GM20000 (cell line): ENCODE data around the gene BHMT2.
A peak's percentile ranks its signal among the peaks of the same experiment; 100 is the strongest.

Source experiments
- DNase-seq: peaks from one replicate; pipeline ENCODE4 v3.0.0; 2012; ENCODE audit warnings: low spot score
- CTCF ChIP-seq: IDR thresholded peaks from 2 replicates; pipeline ENCODE4 v1.5.1; 2012; ENCODE audit warnings: mild to moderate bottlenecking, control low read depth; ENCODE audit errors: extremely low read depth, missing control alignments

BHMT2 gene

DNA sequence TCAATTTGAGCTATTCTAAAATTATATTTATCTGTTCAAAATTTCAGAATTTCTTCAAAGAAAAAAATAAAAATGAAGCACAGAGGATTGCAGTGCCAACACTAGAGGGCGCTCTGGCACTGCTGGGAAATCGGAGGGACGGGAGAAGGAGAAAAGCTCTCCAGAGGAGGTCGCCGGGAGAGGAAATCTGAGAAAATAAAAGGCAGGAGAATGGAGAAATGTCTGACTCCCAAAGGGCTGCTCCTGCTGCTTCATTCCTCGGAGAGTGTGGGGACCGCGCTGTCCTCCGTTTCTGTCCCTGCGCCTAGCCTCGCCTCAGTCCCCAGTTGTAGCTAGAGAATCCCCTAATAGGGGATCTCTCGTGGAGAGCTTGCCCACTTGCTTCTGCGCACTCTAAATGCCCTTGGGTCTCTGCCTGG is 44.5 kb upstream of the BHMT2 start:
- TF ChIP-seq CTCF: peak; percentile 83
- DNase-seq: peak; percentile 46

DNA sequence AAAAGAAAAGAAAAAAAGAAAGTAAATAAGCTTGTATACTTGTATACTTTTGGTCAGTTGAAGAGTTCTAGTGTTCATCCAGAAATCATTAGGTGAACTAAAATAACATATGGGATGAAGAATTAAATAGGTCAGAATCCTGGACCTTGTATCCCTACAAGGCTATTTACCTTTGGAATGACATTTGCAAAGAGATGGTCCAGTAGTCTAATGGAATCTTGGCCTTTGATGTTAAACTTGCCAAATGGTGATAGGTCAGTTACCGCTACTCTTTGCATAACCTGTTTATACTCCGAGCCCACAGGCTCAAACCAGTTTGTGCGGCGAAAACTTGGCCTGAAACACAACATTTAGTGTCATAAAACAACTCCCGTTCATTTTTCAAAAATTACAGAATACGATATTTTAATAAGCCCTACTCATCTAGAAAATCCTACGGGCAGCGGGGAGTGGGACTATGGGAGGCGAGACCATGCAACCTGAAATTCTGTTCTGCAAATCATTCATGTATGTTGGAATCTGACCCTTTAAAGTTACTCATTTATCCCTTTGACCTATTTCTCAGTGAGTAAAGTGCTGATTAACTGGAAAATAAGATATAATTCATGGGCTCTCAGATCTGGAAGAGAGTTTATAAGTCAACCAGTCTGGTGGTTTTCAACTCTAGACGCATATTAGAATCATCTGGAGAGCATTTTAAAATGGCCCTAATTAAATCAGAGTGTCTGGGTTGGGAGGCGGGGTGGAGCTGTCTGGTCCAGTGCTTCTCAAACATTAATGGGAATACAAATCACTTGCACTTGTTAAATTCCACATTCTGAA is 38.7 kb upstream of the BHMT2 start:
- no peak for DNase-seq
- no peak for TF ChIP-seq CTCF

DNA sequence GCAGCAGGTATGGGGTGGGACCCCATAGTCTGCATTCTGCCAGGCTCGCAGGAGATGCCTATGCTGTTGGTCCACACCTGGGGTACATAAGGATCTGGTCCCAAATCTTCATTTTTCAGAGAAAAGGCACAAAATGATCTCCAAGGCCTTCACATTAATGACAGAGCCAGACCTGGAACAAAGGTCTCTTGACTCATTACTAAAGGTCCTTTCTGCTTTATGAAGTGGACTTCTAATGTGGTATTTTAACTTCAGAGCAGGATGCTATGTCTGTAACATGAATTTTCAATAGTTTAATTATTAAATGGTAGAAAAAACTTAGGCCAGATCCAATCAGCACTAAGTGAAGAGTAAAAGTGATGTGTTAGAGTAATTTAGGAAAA is 38.1 kb upstream of the BHMT2 start:
- TF ChIP-seq CTCF: no peak
- DNase-seq: no peak

- no peak for DNase-seq
- TF ChIP-seq CTCF: no peak
Observed at GRCh38 chr5:79032031-79032695, 37.4 kb upstream of the BHMT2 start.

DNA sequence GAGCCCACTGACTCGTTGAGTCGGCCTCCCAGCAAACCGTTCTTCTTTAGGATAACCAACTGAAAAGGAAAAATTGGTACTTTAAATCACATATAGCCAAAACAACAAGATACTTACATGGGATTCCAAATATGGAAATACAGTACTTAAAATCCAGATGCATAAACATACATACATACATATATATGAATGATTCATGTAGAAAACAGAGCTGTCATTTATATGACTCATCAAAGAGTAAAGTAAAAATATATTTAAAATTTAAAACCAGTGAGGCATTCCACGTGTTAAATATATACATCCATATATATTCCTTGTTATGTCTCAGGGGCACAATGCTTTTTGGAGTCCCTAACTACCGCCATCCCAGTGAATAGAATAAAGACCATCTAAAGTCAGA is 36.8 kb upstream of the BHMT2 start:
- no peak for DNase-seq
- TF ChIP-seq CTCF: no peak

DNA sequence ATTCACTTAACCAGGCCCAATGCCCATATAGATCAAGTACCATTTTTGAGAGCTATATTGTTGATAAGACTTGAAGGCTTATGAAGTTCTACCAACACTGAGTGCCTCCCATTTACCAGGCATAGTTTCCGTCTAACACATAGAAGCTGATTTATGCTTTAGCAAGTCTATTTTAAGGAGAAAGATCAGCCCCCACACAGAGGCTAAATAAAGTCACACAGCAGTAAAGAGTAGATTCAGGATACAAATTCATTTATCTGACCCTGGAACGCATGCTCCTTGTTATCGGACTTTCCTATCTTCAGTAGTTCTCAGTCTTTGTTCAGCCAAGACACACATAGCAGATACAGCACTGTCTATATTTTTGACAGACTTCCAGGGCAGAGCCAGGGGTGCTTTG is 34.3 kb upstream of the BHMT2 start:
- TF ChIP-seq CTCF: no peak
- DNase-seq: no peak

DNA sequence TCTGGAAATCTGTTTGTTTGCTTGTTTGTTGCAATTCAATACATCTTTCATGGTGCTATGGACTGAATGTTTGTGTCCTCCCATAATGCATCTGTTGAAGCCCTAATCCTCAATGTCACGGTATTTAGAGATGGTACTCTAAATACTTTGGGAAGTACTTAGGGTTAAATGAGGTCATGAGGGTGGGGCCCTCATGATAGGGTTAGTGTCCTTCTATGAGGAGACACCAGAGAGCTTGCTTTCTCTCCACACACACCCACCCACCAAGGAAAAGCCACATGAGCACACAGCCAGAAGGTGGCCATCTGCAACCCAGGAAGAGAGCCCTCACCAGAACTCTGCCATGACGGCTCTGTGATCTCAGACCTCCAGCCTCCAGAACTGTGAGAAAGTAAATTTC is 32.8 kb upstream of the BHMT2 start:
- DNase-seq: no peak
- TF ChIP-seq CTCF: no peak
